ENCODE data around the gene KSR1.

DNA sequence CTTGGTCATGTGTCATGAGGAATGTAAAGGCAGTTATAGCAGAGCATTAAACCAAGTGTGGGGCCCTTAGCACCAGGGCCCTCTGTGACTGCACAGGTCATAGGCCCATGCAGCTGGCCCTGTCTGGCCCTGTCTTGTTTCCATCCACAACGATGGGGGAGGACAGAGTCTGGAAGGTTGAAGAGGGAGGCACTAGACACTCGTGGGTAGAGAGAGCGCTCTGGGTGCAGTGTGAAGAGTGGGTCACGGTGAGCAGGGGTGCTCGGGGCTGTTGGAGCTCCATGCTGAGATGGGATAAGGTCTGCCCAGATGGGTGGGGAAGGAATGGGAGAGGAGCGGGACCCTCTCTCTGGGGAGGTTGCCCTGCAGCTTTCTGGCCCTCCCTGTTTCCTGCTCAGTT is 12.8 kb upstream of the KSR1 start:
- TF ChIP-seq CTCF (IDR thresholded peaks at IDR 0.05) (no peak), POLR2A (IDR thresholded peaks at IDR 0.05) (no peak), POLR2AphosphoS5 (IDR thresholded peaks at IDR 0.05; ENCODE audit: insufficient read depth in 1 of 2, low read depth in 1 of 2) (no peak)

All from vagina (tissue), 2 donors.